Measurements from ENCODE around the gene SNAP23.

- TF ChIP-seq POLR2A (IDR thresholded peaks at IDR 0.05) (no peak), CTCF (IDR thresholded peaks at IDR 0.05) (no peak)
Measured at GRCh38 chr15:42456531-42456930, 38.9 kb upstream of the SNAP23 start.
